Islet precursor cell (in vitro differentiated cells): ENCODE data around the gene VEGFB.

Experiments
- DNase-seq: peaks from one replicate; pipeline ENCODE4 v3.0.0-alpha.2; 2018

VEGFB gene

GRCh38 chr11:64211181-64211872 is 23.1 kb upstream of the VEGFB start:
- DNase-seq: no peak

- DNase-seq: no peak
Measured at GRCh38 chr11:64216879-64217278, 17.5 kb upstream of the VEGFB start.

DNA sequence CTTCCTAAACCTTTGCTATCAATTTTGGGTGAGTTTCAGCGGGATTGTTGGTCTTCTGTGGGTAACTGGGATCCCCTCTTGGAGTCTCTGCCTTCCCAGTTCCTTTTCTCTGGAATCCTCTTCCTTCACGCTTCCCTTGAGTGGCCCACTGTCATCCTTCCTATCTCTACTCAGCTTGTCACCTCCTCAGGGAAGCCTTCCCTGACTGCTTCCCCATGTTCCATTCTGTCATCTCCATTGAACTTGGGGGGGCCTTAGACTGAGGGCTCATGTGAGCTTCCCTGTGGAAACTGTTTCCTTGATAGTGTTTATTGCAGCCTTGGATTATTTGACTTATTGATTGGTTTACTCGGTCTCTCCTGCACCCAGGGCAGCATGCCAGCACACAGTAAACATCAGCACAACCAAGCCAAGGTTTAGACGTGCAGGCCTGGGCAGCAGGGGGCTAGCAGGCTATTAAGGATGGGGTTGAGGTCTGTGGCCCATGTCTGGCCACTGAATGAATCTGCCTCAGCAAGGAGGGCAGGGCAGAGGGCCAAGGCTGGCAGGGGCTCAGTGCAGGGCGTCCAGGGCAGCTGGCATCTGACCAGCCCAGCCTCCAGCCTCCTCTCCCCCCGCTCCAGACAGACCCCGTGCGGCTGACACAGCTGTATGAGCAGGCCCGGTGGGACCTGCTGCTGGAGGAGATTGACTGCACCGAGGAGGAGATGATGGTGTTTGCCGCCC is 15.6 kb upstream of the VEGFB start:
- DNase-seq: no peak

- DNase-seq: no peak
Measured at GRCh38 chr11:64219354-64219684, 15.1 kb upstream of the VEGFB start.

GRCh38 chr11:64219755-64220154 is 14.6 kb upstream of the VEGFB start:
- no peak for DNase-seq

DNA sequence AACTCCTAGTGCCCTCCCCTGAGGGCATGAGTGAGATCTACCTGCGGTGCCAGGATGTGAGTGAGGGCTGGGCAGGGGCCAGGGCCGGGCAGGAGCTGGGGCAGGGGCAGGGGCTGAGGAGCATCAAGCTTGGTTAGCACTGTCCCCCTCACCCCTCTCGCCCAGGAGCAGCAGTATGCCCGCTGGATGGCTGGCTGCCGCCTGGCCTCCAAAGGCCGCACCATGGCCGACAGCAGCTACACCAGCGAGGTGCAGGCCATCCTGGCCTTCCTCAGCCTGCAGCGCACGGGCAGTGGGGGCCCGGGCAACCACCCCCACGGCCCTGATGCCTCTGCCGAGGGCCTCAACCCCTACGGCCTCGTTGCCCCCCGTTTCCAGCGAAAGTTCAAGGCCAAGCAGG is 14.1 kb upstream of the VEGFB start:
- DNase-seq: no peak

- DNase-seq: no peak
Measured at GRCh38 chr11:64220798-64221197, 13.6 kb upstream of the VEGFB start.

GRCh38 chr11:64222651-64223000 is 11.8 kb upstream of the VEGFB start:
- no peak for DNase-seq

- no peak for DNase-seq
Measured at GRCh38 chr11:64223001-64223651, 11.3 kb upstream of the VEGFB start.

GRCh38 chr11:64224151-64224890 is 10.1 kb upstream of the VEGFB start:
- no peak for DNase-seq

DNA sequence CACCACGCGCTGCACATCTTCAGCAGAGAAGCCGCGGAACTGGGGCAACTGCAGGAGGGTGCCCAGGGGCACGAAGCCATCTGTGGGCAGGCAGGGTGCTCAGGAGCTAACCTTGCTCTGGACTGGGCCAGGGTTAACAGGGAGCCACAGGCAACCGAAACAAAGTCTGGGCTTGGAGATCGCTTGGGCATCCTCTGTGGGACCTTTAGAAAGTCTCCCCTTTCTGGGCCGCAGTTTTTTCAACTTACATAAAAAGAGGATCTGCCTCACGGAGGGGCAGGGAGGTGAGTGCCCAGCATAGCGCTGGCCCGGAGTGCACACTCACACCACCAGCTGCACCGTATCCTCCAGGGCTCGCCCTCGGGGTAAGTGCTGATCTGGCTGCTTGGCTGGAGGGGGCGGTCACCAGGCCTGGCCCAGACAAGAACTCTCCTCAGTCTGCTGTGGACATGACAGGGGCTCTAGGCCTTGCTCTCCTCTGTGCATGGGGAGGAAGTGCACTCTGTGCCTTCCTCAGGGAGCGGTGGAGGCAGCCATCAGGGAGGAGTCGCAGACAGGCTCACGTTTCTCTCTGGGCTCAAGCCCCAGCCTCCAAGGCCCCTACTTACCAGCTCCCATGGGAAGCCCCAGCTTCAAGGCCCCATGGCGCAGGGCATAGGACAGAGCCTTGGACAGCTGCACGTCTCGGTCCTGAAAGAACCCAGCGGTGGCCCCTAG is 9.3 kb upstream of the VEGFB start:
- DNase-seq: no peak

DNA sequence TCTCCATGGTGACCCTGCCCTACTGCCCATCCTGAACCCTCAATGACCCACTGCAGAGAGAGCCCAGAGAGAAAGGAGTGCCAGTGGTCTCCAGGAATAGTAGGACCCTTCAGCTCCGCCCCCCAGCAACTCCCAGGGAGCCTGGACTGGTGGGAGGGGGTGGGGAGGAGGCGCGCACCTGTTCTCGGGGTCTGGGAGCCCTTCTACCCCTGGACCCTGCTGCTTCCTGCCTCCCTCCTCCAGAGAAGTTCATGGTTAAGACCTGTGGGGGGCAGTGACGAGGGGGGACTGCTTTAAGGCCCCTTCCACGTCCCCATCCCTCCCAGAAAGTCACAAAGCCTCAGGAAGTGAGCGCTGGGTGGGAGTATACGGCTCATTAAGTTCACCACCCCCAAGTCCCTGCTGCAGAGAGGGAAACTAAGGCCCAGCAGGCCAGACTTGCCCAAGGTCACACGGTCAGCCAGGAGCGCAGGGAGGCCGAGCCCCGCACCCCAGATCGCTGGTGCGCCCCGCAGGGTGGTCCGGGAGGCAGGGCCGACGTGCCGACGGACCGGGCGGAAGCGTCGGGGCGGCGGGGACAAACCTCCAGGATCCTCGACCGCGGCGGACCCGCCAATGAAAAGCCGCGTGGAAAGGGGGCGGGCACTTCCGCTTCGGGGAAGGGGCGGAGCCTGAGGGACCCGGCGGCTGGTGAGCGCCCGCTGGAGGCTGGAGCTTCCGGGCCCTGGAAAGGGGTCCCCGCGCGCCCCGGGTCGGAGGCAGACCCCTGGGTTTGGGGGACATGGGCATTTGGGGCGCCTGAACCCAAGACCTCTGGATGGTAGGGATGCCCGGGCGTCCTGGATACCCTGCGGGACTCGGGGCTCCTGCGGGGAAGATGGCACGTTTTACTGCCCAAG is 8.5 kb upstream of the VEGFB start, which contains the start of the genes NUDT22 and TRPT1:
Gene NUDT22 (plus strand): TSS at position 667 of the 899 bp plus-strand sequence. CDS start 379 bp downstream, outside the sequence.
Gene TRPT1 (minus strand): TSS at position 579 of the 899 bp plus-strand sequence. CDS start 326 bp downstream, at position 253.
- peak; percentile 93 for DNase-seq

DNA sequence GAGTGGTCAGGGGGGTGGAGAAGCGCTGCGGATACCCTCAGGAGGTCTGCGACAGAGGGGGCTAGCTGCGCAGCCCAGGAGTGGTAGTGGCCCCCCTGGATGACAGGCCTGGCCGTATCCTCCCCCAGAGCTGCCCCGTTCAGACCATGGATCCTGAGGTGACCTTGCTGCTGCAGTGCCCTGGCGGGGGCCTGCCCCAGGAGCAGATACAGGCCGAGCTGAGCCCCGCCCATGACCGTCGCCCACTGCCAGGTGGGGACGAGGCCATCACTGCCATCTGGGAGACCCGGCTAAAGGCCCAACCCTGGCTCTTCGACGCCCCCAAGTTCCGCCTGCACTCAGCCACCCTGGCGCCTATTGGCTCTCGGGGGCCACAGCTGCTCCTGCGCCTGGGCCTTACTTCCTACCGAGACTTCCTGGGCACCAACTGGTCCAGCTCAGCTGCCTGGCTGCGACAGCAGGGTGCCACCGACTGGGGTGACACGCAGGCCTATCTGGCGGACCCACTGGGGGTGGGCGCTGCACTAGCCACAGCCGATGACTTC is 7.8 kb upstream of the VEGFB start:
- no peak for DNase-seq

DNA sequence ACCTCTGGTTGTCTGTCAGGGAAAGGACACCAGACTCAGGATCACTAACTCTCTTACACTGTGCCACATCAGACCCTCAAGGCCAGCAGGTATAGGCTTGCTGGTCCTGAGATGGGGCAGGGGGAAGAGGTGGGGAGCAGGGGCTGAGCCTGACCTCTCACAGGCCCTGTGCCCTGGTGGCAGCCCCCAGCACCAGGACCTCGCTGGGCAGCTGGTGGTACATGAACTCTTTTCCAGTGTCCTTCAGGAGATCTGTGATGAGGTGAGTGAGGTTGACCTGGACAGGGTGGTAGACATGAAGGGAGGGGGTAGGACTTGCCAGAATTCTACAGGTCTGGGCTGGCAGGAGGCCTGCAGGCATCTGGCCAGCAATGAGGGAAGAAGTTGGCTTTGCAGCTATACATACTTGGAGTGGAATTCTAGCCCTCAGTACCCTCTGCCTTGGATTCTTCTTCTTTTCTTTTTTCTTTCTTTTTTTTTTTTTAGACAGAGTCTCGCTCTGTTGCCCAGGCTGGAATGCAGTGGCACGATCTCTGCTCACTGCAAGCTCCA is 6.9 kb upstream of the VEGFB start:
- DNase-seq: no peak

- DNase-seq: no peak
Measured at GRCh38 chr11:64229090-64229743, 5.2 kb upstream of the VEGFB start.

- no peak for DNase-seq
Measured at GRCh38 chr11:64229744-64230170, 4.6 kb upstream of the VEGFB start.

DNA sequence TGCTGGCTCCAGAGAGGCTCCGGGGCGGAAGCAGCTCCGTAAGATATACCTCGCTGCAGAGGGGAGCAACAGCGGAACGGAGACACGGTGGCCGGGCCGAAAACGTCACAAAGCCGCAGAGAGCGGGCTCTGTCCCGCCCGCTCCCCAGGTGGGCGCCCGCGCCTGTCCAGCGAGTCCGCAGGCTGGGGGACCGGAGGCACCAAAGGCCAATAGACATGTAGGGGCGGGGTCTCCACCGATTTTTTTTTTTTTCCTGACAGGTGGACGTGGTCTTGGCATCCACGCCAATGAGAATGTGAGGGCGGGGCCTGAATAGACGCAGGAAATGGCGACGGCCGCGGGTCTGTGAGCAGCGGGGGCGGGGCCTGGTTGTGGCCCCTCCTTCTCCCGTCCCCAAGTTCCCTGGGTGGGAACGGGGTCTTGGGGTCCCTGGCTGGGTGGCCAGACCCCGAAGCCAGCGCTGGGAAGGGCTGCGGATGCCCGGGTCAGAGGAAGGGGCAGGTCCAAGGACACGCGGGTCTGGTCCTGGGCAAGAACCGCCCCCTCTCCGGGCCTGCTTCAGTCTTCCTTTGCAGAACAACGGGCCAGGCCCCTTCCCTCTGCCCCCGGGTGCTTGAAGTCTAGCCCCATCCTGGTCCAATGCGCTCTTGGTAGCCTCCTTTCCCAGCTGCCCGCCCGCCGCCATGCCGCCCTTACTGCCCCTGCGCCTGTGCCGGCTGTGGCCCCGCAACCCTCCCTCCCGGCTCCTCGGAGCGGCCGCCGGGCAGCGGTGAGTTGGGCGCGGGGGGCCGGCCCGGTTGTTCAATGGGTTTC is 4.0 kb upstream of the VEGFB start, which contains the start of gene DNAJC4:
Gene DNAJC4 (plus strand): TSS at position 378 of the 814 bp plus-strand sequence. CDS start 307 bp downstream, at position 685.
- peak; percentile 97 for DNase-seq

DNA sequence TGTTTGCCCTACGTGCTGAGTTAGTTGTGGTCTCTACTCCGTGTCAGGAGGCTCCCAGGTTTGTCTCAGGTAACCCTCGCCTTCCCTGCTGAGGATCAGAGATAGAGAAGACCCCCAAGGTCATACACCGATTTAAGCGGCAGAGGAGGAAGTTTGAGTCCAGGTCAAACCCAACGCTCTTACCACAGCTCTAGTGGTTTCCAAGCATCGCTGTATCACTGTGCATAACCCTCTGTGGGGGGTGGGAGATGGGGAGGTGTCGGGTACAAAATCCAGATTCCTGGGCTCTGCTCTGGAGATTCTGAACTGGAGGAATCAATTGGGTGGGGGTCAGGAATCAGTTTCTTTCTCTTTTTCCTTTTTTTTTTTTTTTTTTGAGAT is 3.4 kb upstream of the VEGFB start:
- no peak for DNase-seq

GRCh38 chr11:64231546-64231945 is 2.8 kb upstream of the VEGFB start:
- DNase-seq: no peak
